ENCODE measurements around the gene RBL2. TPM values are rescaled to one million over a fixed set of nuclear protein-coding genes. Genes with fewer than 3 reads are reported as not detected.

The RBL2 gene
- total and polyA plus RNA-seq, 2 of the 13 experiments (the other 11 are each of a cell fraction or from before 2014, with no cell fraction given): 41.2 to 60.9 TPM

GRCh38 chr16:53440125-53440524, 5.9 kb downstream of the RBL2 start:
- intact Hi-C loops (cut with micrococcal nuclease; ENCODE audit: unreplicated experiment) (no loop called here), in situ Hi-C loops (cut with HindIII; ENCODE audit: extremely low pct_ligation_motif_present, low pct_unique_long_range_greater_than_20kb) (no loop called here)
- no peak for DNase-seq (ENCODE audit: low spot score)
- no peak for ATAC-seq
- no peak overlapping the region for H3K4me3 ChIP-seq (replicated peaks in 1 of 3; ENCODE audit: insufficient read depth in 1 of 3, low read depth in 2 of 3, low read length in 3 of 3)
- no peak overlapping the region for H3K4me2 ChIP-seq (ENCODE audit: low read depth, low read length)
- no TSS peak for BruUV-seq (replicated peaks)
- peaks cover 16% of the 10 kb centered on the region for H3K4me1 ChIP-seq (ENCODE audit: insufficient read depth, low read length)
- no peak overlapping the region for H3K9ac ChIP-seq (ENCODE audit: insufficient read depth, low read depth, low read length)
- no peaks in the 10 kb centered on the region for H3K9me3 ChIP-seq (ENCODE audit: low read length)
- H4K20me1 ChIP-seq (ENCODE audit: insufficient read depth, low read length): peaks cover 9% of the 10 kb centered on the region
- 70% methylated on average over 5 of the region's 5 CpGs for WGBS (ENCODE audit: low lambda C conversion rate)
- TF ChIP-seq PLSCR1 (CRISPR knock-in tag; IDR thresholded peaks at IDR 0.05; ENCODE audit: borderline replicate concordance) (no peak), PAXIP1 (CRISPR knock-in tag; conservative IDR thresholded peaks at IDR 0.05) (no peak), ZNF10 (CRISPR knock-in tag; IDR thresholded peaks at IDR 0.05; ENCODE audit: borderline replicate concordance, low read depth) (no peak), MAFF (IDR thresholded peaks at IDR 0.05; ENCODE audit: low read depth, low read length) (0 out of 2 replicates have a peak, but pooled peaks have one; percentile 29), ZNF597 (CRISPR knock-in tag; IDR thresholded peaks at IDR 0.05) (no peak), ZHX2 (IDR thresholded peaks at IDR 0.05; ENCODE audit: low read depth) (no peak), ZHX2 (CRISPR knock-in tag; IDR thresholded peaks at IDR 0.05; ENCODE audit: borderline replicate concordance) (no peak), ZNF703 (CRISPR knock-in tag; IDR thresholded peaks at IDR 0.05; ENCODE audit: borderline replicate concordance) (no peak), NFIB (CRISPR knock-in tag; IDR thresholded peaks at IDR 0.05; ENCODE audit: borderline replicate concordance) (no peak), DRAP1 (CRISPR knock-in tag; IDR thresholded peaks at IDR 0.05) (no peak), SAP130 (CRISPR knock-in tag; IDR thresholded peaks at IDR 0.05; ENCODE audit: low read depth) (no peak), MAFK (conservative IDR thresholded peaks at IDR 0.05 in 1 of 2, IDR thresholded peaks at IDR 0.05 in 1 of 2; ENCODE audit: low read length in 2 of 2) (peak; percentile 41 to 63)
- POLR2A ChIA-PET: interaction anchor here (0.8 kb wide), 1 partner anchor 11 kb away, joined by 3 read pairs; no protein-coding TSS in a partner anchor
- H3K27me3 ChIP-seq (ENCODE audit: control insufficient read depth in 1 of 2, insufficient read depth in 2 of 2, low read length in 2 of 2): no peaks in the 10 kb centered on the region; a peak in 1 of 5 replicates
- peaks cover 39% of the 10 kb centered on the region for H3K79me2 ChIP-seq (ENCODE audit: insufficient read depth, low read length)
- CTCF ChIA-PET (ENCODE audit: low intra/inter-chr PET ratio, low total read pairs): no interaction called here
- H2AFZ ChIP-seq (ENCODE audit: low read length): no peak overlapping the region
- no peak for FAIRE-seq
- H3K36me3 ChIP-seq (replicated peaks in 1 of 2; ENCODE audit: control insufficient read depth in 1 of 2, insufficient read depth in 2 of 2, low read length in 2 of 2): peaks cover 5 to 27% of the 10 kb centered on the region in 2 experiments; a peak in 4 of 5 replicates
- no peak overlapping the region for H3K27ac ChIP-seq (ENCODE audit: extremely low read length, insufficient read depth, low read length)

All from HepG2 (cell line).